Osteoblast (primary cell): ENCODE measurements around the gene PRKCB. TPM values are rescaled to one million over a fixed set of nuclear protein-coding genes. Genes with fewer than 3 reads are reported as not detected.
"Not testable (repeated sequence)": the region's sequence is repeated elsewhere in the genome, so short reads cannot be mapped to it uniquely, and the experiment has no call there.

ENCODE experiments used
- DNase-seq: peaks from one replicate; pipeline ENCODE4 v3.0.0; 2011; ENCODE audit warnings: low spot score, mixed read lengths; ENCODE audit not compliant: insufficient read length; ENCODE audit errors: missing footprints
- H2AFZ ChIP-seq: 2 replicates; pipeline ENCODE4 v1.6.0; 2011; ENCODE audit warnings: mild to moderate bottlenecking, low read length
- H3K27ac ChIP-seq: 2 replicates; pipeline ENCODE4 v1.5.1; 2011; ENCODE audit warnings: mild to moderate bottlenecking, low read depth, low read length, moderate library complexity
- H3K27me3 ChIP-seq: 2 replicates; pipeline ENCODE4 v1.6.0; 2012; ENCODE audit warnings: mild to moderate bottlenecking, control low read depth, inconsistent platforms, low read length, moderate library complexity; ENCODE audit not compliant: insufficient read depth
- H3K36me3 ChIP-seq: 2 replicates; pipeline ENCODE4 v1.5.1; 2011; ENCODE audit warnings: mild to moderate bottlenecking, low read length, control low read depth, moderate library complexity; ENCODE audit not compliant: insufficient read depth
- H3K4me1 ChIP-seq: 2 replicates; pipeline ENCODE4 v1.5.1; 2011; ENCODE audit warnings: mild to moderate bottlenecking, low read length, control low read depth, moderate library complexity; ENCODE audit not compliant: insufficient read depth
- H3K4me2 ChIP-seq: 2 replicates; pipeline ENCODE4 v1.6.0; 2011; ENCODE audit warnings: mild to moderate bottlenecking, low read length; ENCODE audit not compliant: insufficient read depth
- H3K4me3 ChIP-seq: fragments of 200-600 bp; sonication (generic); 3 replicates; pipeline ENCODE4 v1.5.1; 2012; ENCODE audit warnings: mild to moderate bottlenecking, low read length, inconsistent platforms; ENCODE audit not compliant: insufficient read depth
- H3K79me2 ChIP-seq: 2 replicates; pipeline ENCODE4 v1.6.0; 2012; ENCODE audit warnings: mild to moderate bottlenecking, low read length, control low read depth, inconsistent platforms; ENCODE audit not compliant: insufficient read depth
- H3K9me3 ChIP-seq: 2 replicates; pipeline ENCODE4 v1.5.1; 2011; ENCODE audit warnings: low read depth, low read length, control low read depth
- H4K20me1 ChIP-seq: 2 replicates; pipeline ENCODE4 v1.6.0; 2012; ENCODE audit warnings: mild to moderate bottlenecking, low read length, control low read depth; ENCODE audit not compliant: insufficient read depth
- CTCF ChIP-seq: IDR thresholded peaks from 2 replicates; pipeline ENCODE4 v1.5.1; 2011; ENCODE audit warnings: mild to moderate bottlenecking, low read depth, low read length, moderate library complexity; ENCODE audit errors: extremely low read depth
- total RNA-seq: library from RNA; depleted of rRNA; stranded (reverse); fragments of >200 nt; gene quantifications from 2 replicates; pipeline ENCODE4 v1.2.3, GENCODE V29; 2012

PRKCB gene
- total RNA-seq, 1 donor: under 0.01 TPM

- no peak overlapping the region for H3K27ac ChIP-seq
- H3K4me3 ChIP-seq: no peak overlapping the region
- no peaks in the 10 kb centered on the region for H4K20me1 ChIP-seq
- no peaks in the 10 kb centered on the region for H3K9me3 ChIP-seq
- no peak for DNase-seq
- no peaks in the 10 kb centered on the region for H3K4me1 ChIP-seq
- no peaks in the 10 kb centered on the region for H3K36me3 ChIP-seq
- no peak overlapping the region for H2AFZ ChIP-seq
- no peak overlapping the region for H3K4me2 ChIP-seq
- no peak for TF ChIP-seq CTCF
- H3K79me2 ChIP-seq: no peaks in the 10 kb centered on the region
- H3K27me3 ChIP-seq: no peaks in the 10 kb centered on the region
Measured at GRCh38 chr16:23930791-23931190, 95.0 kb downstream of the PRKCB start.

- TF ChIP-seq CTCF: no peak
- Histone ChIP-seq H2AFZ (no peak overlapping the region), H3K9me3 (no peaks in the 10 kb centered on the region), H3K4me3 (no peak overlapping the region), H3K36me3 (no peaks in the 10 kb centered on the region), H3K27ac (no peak overlapping the region), H4K20me1 (no peaks in the 10 kb centered on the region), H3K27me3 (no peaks in the 10 kb centered on the region), H3K79me2 (no peaks in the 10 kb centered on the region), H3K4me2 (no peak overlapping the region), H3K4me1 (no peaks in the 10 kb centered on the region)
- DNase-seq: no peak
Measured at GRCh38 chr16:23931199-23931598, 95.4 kb downstream of the PRKCB start.

- not testable (repeated sequence) for DNase-seq, H3K36me3 ChIP-seq, H3K4me2 ChIP-seq, H3K79me2 ChIP-seq, H2AFZ ChIP-seq, H3K27me3 ChIP-seq, H3K9me3 ChIP-seq, H3K4me1 ChIP-seq, H3K4me3 ChIP-seq, H3K27ac ChIP-seq, H4K20me1 ChIP-seq
Measured at GRCh38 chr16:23933650-23934049, 97.9 kb downstream of the PRKCB start.

- no peaks in the 10 kb centered on the region for H3K9me3 ChIP-seq
- H3K79me2 ChIP-seq: no peaks in the 10 kb centered on the region
- no peaks in the 10 kb centered on the region for H3K4me1 ChIP-seq
- no peaks in the 10 kb centered on the region for H3K27me3 ChIP-seq
- DNase-seq: no peak
- H2AFZ ChIP-seq: no peak overlapping the region
- no peak overlapping the region for H3K4me3 ChIP-seq
- no peaks in the 10 kb centered on the region for H4K20me1 ChIP-seq
- no peak for TF ChIP-seq CTCF
- H3K4me2 ChIP-seq: no peak overlapping the region
- H3K36me3 ChIP-seq: no peaks in the 10 kb centered on the region
- no peak overlapping the region for H3K27ac ChIP-seq
Measured at GRCh38 chr16:23934610-23935236, 98.9 kb downstream of the PRKCB start.
